ENCODE data around the gene NIM1K.
A peak's percentile ranks its signal among the peaks of the same experiment; 100 is the strongest.

NIM1K gene

DNA sequence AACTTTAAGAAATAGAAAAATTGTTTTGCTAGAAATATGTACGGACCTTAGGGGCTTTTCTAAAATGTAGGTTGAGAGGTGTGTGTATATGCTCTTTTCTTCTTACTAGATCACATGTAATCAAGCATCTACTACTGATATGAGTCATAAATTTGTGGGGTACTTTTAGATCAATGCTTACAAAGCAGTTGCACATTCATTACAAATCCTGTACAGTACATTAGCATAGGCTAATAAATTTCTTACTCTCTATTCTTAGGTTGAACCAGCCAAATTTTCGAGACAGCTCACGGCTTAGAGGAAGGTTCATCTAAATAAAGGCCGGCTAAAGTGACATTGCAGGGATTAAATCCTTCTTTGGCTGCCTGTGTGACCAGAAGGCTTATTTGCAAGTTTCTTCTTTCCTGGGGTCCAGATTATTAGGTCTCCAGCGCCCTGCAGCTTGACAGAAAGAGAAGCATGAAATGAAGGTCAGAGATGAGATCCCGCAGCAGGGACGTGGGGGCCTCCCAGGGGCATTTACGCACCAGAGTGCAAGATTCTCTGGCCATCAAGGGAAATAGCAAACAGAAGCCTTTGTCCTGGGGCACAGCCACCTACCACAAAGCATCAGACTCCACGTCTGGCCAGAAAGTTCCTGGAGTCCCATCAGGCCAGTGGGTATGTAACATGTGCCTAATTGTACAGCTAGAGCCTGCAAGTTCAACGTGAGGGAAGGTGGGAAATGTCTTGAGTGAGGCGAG lies 53.0 kb downstream of the NIM1K start:
- Histone ChIP-seq H2BK120ac (ENCODE audit: low read depth, low read length) (no peak overlapping the region), H3K14ac (ENCODE audit: low read length) (no peak overlapping the region), H3K4ac (ENCODE audit: low read length) (no peak overlapping the region), H2BK5ac (ENCODE audit: low read length) (no peak overlapping the region), H4K91ac (ENCODE audit: low read depth, low read length, poor library complexity) (no peak overlapping the region), H2AK5ac (ENCODE audit: low read depth, low read length) (no peak overlapping the region), H3K9ac (ENCODE audit: low read depth, low read length, poor library complexity) (no peak overlapping the region), H4K8ac (ENCODE audit: low read depth, low read length) (no peak overlapping the region), H3K4me1 (ENCODE audit: control insufficient read depth in 2 of 2, insufficient read depth in 1 of 2, low read depth in 1 of 2, low read length in 2 of 2) (peaks cover 0 to 8% of the 10 kb centered on the region in 2 donors), H3K4me3 (ENCODE audit: low read length in 2 of 2) (no peak overlapping the region), H3K9me3 (replicated peaks in 1 of 2; ENCODE audit: control insufficient read depth in 2 of 2, insufficient read depth in 1 of 2, low read depth in 1 of 2, low read length in 2 of 2) (no peaks in the 10 kb centered on the region), H2BK15ac (ENCODE audit: low read length) (no peak overlapping the region), H3K27ac (replicated peaks; ENCODE audit: low read length) (no peak overlapping the region), H2AFZ (ENCODE audit: low read length) (peak overlapping the region; percentile 60), H3K79me1 (ENCODE audit: low read depth, low read length) (peaks cover 1% of the 10 kb centered on the region), H3K36me3 (replicated peaks in 1 of 2; ENCODE audit: control insufficient read depth in 2 of 2, insufficient read depth in 2 of 2, low read length in 2 of 2) (no peaks in the 10 kb centered on the region), H2BK12ac (ENCODE audit: low read length) (no peak overlapping the region), H3K4me2 (ENCODE audit: insufficient read depth, low read length, poor library complexity, severe bottlenecking) (no peak overlapping the region), H3K18ac (ENCODE audit: low read length) (peak overlapping the region; percentile 67), H3K23ac (ENCODE audit: low read depth, low read length, poor library complexity) (no peak overlapping the region), H3K27me3 (ENCODE audit: control insufficient read depth in 3 of 3, insufficient read depth in 3 of 3, low read depth in 1 of 3, low read length in 3 of 3) (peaks cover 0 to 25% (median 0%) of the 10 kb centered on the region in 3 experiments)
- no CpG with 5 or more reads among the region's 11 CpGs for WGBS, 2 donors (ENCODE audit: extremely low coverage in 2 of 2, insufficient read length in 2 of 2, insufficient replicate concordance in 1 of 2)
- DNase-seq (ENCODE audit: low spot score), result no peak

DNA sequence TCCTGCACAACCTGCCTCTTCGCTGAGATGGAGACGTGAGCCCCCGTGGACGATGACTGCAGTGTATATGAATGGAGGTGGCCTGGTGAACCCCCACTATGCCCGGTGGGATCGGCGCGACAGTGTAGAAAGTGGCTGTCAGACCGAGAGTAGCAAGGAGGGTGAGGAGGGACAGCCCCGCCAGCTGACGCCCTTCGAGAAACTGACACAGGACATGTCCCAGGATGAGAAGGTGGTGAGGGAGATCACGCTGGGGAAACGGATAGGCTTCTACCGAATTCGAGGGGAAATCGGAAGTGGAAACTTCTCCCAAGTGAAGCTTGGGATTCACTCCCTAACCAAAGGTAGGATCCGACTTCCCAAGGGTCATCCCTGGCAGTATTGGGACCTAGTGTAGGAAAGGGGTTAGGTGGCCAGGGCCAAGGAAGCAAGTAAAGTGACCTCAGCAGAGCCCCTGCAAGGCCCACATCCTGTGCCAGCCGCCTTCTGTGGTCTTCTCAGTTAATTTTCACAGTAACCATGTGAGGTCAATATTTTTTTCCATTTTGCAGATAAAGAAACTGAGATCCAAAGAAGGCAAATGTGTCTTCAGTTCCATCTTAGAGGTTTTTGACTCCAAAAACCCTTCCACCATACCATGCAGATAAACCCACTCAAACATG lies 53.8 kb downstream of the NIM1K start:
- Histone ChIP-seq H4K91ac (ENCODE audit: low read depth, low read length, poor library complexity) (no peak overlapping the region), H3K18ac (ENCODE audit: low read length) (peak overlapping the region; percentile 14)
- WGBS, 2 donors (ENCODE audit: extremely low coverage in 2 of 2, insufficient read length in 2 of 2, insufficient replicate concordance in 1 of 2), result no CpG with 5 or more reads among the region's 19 CpGs

DNA sequence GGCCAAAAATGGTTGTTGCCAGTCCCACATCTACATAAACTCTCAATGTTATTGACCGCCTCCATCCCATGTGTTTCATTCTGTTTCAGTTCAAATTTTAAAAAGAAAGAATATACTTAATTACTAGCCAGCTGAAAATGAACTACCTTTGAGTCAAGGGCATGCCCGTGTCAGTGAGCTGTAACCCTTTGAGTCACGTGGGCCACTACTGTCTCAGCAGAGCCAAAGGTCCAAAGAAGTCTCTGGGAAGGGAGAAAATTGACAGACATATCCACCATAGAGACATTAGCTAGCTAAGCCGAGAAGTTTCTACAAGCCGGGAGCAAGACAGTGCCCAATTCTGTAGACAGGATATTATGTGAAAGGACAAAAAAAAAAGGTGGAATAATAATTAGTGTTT lies 59.7 kb downstream of the NIM1K start:
- no peak overlapping the region for H2BK5ac ChIP-seq (ENCODE audit: low read length)
- H2BK12ac ChIP-seq (ENCODE audit: low read length), result no peak overlapping the region
- DNase-seq (ENCODE audit: low spot score), result no peak
- H4K91ac ChIP-seq (ENCODE audit: low read depth, low read length, poor library complexity), result no peak overlapping the region
- no peak overlapping the region for H3K18ac ChIP-seq (ENCODE audit: low read length)
- H4K8ac ChIP-seq (ENCODE audit: low read depth, low read length), result no peak overlapping the region
- no peak overlapping the region for H3K4me2 ChIP-seq (ENCODE audit: insufficient read depth, low read length, poor library complexity, severe bottlenecking)
- H3K14ac ChIP-seq (ENCODE audit: low read length), result no peak overlapping the region
- no peak overlapping the region for H3K4me3 ChIP-seq (ENCODE audit: low read length in 2 of 2)
- no peak overlapping the region for H3K23ac ChIP-seq (ENCODE audit: low read depth, low read length, poor library complexity)
- H3K36me3 ChIP-seq (replicated peaks in 1 of 2; ENCODE audit: control insufficient read depth in 2 of 2, insufficient read depth in 2 of 2, low read length in 2 of 2), result no peaks in the 10 kb centered on the region
- no CpG with 5 or more reads among the region's 5 CpGs for WGBS, 2 donors (ENCODE audit: extremely low coverage in 2 of 2, insufficient read length in 2 of 2, insufficient replicate concordance in 1 of 2)
- no peak overlapping the region for H3K27ac ChIP-seq (replicated peaks; ENCODE audit: low read length)
- no peaks in the 10 kb centered on the region for H3K9me3 ChIP-seq (replicated peaks in 1 of 2; ENCODE audit: control insufficient read depth in 2 of 2, insufficient read depth in 1 of 2, low read depth in 1 of 2, low read length in 2 of 2)
- peaks cover 0 to 18% (median 0%) of the 10 kb centered on the region in 3 experiments for H3K27me3 ChIP-seq (ENCODE audit: control insufficient read depth in 3 of 3, insufficient read depth in 3 of 3, low read depth in 1 of 3, low read length in 3 of 3)
- no peak overlapping the region for H2AFZ ChIP-seq (ENCODE audit: low read length)
- no peaks in the 10 kb centered on the region for H3K79me1 ChIP-seq (ENCODE audit: low read depth, low read length)
- H3K4me1 ChIP-seq (ENCODE audit: control insufficient read depth in 2 of 2, insufficient read depth in 1 of 2, low read depth in 1 of 2, low read length in 2 of 2), result no peaks in the 10 kb centered on the region
- H2BK15ac ChIP-seq (ENCODE audit: low read length), result no peak overlapping the region
- no peak overlapping the region for H2BK120ac ChIP-seq (ENCODE audit: low read depth, low read length)
- no peak overlapping the region for H3K4ac ChIP-seq (ENCODE audit: low read length)
- H2AK5ac ChIP-seq (ENCODE audit: low read depth, low read length), result no peak overlapping the region
- no peak overlapping the region for H3K9ac ChIP-seq (ENCODE audit: low read depth, low read length, poor library complexity)

More for the DNA sequence above, 53.8 kb downstream of the NIM1K start:
- Histone ChIP-seq H2BK12ac (ENCODE audit: low read length) (no peak overlapping the region), H3K4me3 (ENCODE audit: low read length in 2 of 2) (no peak overlapping the region), H3K9me3 (replicated peaks in 1 of 2; ENCODE audit: control insufficient read depth in 2 of 2, insufficient read depth in 1 of 2, low read depth in 1 of 2, low read length in 2 of 2) (no peaks in the 10 kb centered on the region), H3K36me3 (replicated peaks in 1 of 2; ENCODE audit: control insufficient read depth in 2 of 2, insufficient read depth in 2 of 2, low read length in 2 of 2) (no peaks in the 10 kb centered on the region), H3K4me1 (ENCODE audit: control insufficient read depth in 2 of 2, insufficient read depth in 1 of 2, low read depth in 1 of 2, low read length in 2 of 2) (peaks cover 0 to 8% of the 10 kb centered on the region in 2 donors), H2AK5ac (ENCODE audit: low read depth, low read length) (no peak overlapping the region), H3K23ac (ENCODE audit: low read depth, low read length, poor library complexity) (peak overlapping the region; percentile 61), H3K4ac (ENCODE audit: low read length) (no peak overlapping the region), H3K9ac (ENCODE audit: low read depth, low read length, poor library complexity) (no peak overlapping the region), H3K27ac (replicated peaks; ENCODE audit: low read length) (no peak overlapping the region), H2BK120ac (ENCODE audit: low read depth, low read length) (no peak overlapping the region), H3K14ac (ENCODE audit: low read length) (peak overlapping the region; percentile 97), H3K79me1 (ENCODE audit: low read depth, low read length) (peaks cover 1% of the 10 kb centered on the region), H2BK5ac (ENCODE audit: low read length) (no peak overlapping the region), H3K4me2 (ENCODE audit: insufficient read depth, low read length, poor library complexity, severe bottlenecking) (no peak overlapping the region), H2AFZ (ENCODE audit: low read length) (no peak overlapping the region), H4K8ac (ENCODE audit: low read depth, low read length) (no peak overlapping the region), H2BK15ac (ENCODE audit: low read length) (no peak overlapping the region), H3K27me3 (ENCODE audit: control insufficient read depth in 3 of 3, insufficient read depth in 3 of 3, low read depth in 1 of 3, low read length in 3 of 3) (peaks cover 0 to 29% (median 0%) of the 10 kb centered on the region in 3 experiments)
- no peak for DNase-seq (ENCODE audit: low spot score)

DNA sequence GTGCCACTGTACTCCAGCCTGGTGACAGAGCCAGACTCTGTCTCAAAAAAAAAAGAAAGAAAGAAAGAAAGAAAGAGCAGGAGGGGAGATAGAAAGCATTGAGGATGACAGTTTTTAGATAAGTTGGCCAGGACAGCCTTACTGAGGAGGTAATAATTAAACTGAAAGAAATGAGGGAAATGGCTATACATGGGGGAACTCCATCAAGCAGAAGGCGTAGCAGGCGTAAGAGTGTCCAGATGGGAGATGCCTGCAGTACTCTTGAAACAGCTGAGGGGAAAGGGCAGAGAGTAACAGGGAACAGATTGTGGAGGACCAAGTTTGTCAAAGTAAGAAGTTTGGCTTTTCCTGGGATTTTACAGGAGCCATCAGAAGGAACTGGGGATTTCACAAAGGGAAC lies 63.7 kb downstream of the NIM1K start:
- H2BK5ac ChIP-seq (ENCODE audit: low read length), result no peak overlapping the region
- no peaks in the 10 kb centered on the region for H3K4me1 ChIP-seq (ENCODE audit: control insufficient read depth in 2 of 2, insufficient read depth in 1 of 2, low read depth in 1 of 2, low read length in 2 of 2)
- H4K8ac ChIP-seq (ENCODE audit: low read depth, low read length), result no peak overlapping the region
- H3K4me2 ChIP-seq (ENCODE audit: insufficient read depth, low read length, poor library complexity, severe bottlenecking), result no peak overlapping the region
- no peaks in the 10 kb centered on the region for H3K36me3 ChIP-seq (replicated peaks in 1 of 2; ENCODE audit: control insufficient read depth in 2 of 2, insufficient read depth in 2 of 2, low read length in 2 of 2)
- no peak overlapping the region for H2AK5ac ChIP-seq (ENCODE audit: low read depth, low read length)
- H2AFZ ChIP-seq (ENCODE audit: low read length), result no peak overlapping the region
- no peak overlapping the region for H2BK15ac ChIP-seq (ENCODE audit: low read length)
- no peaks in the 10 kb centered on the region for H3K79me1 ChIP-seq (ENCODE audit: low read depth, low read length)
- H3K9ac ChIP-seq (ENCODE audit: low read depth, low read length, poor library complexity), result no peak overlapping the region
- no peak overlapping the region for H3K14ac ChIP-seq (ENCODE audit: low read length)
- DNase-seq (ENCODE audit: low spot score), result no peak
- no peak overlapping the region for H3K23ac ChIP-seq (ENCODE audit: low read depth, low read length, poor library complexity)
- no peaks in the 10 kb centered on the region for H3K9me3 ChIP-seq (replicated peaks in 1 of 2; ENCODE audit: control insufficient read depth in 2 of 2, insufficient read depth in 1 of 2, low read depth in 1 of 2, low read length in 2 of 2)
- no peak overlapping the region for H2BK120ac ChIP-seq (ENCODE audit: low read depth, low read length)
- H4K91ac ChIP-seq (ENCODE audit: low read depth, low read length, poor library complexity), result no peak overlapping the region
- no peak overlapping the region for H3K18ac ChIP-seq (ENCODE audit: low read length)
- no peak overlapping the region for H3K4me3 ChIP-seq (ENCODE audit: low read length in 2 of 2)
- H2BK12ac ChIP-seq (ENCODE audit: low read length), result no peak overlapping the region
- no peak overlapping the region for H3K27ac ChIP-seq (replicated peaks; ENCODE audit: low read length)
- peaks cover 0 to 15% (median 0%) of the 10 kb centered on the region in 3 experiments for H3K27me3 ChIP-seq (ENCODE audit: control insufficient read depth in 3 of 3, insufficient read depth in 3 of 3, low read depth in 1 of 3, low read length in 3 of 3)
- H3K4ac ChIP-seq (ENCODE audit: low read length), result no peak overlapping the region
- WGBS, 2 donors (ENCODE audit: extremely low coverage in 2 of 2, insufficient read length in 2 of 2, insufficient replicate concordance in 1 of 2), result no CpG with 5 or more reads among the region's 2 CpGs
